H9 (cell line): ENCODE measurements around the gene PRDM4. TPM values are rescaled to one million over a fixed set of nuclear protein-coding genes. Genes with fewer than 3 reads are reported as not detected.

Experiments
- DNase-seq: peaks from one replicate; pipeline ENCODE4 v3.0.0-alpha.2; 2017
- H2AFZ ChIP-seq: one replicate; pipeline ENCODE4 v1.6.1; 2013; ENCODE audit warnings: mild to moderate bottlenecking, low read length, control low read depth, moderate library complexity
- H2AK5ac ChIP-seq: 2 replicates; pipeline ENCODE4 v1.6.1; 2013; ENCODE audit warnings: low read length, control low read depth, mixed read lengths; ENCODE audit not compliant: insufficient read length
- H2BK120ac ChIP-seq: one replicate; pipeline ENCODE4 v1.6.1; 2013; ENCODE audit warnings: low read depth, mild to moderate bottlenecking, low read length, control low read depth, inconsistent platforms; ENCODE audit not compliant: poor library complexity, severe bottlenecking
- H2BK12ac ChIP-seq: 2 replicates; pipeline ENCODE4 v1.6.1; 2013; ENCODE audit warnings: low read length, control low read depth, mixed read lengths, low read depth; ENCODE audit not compliant: insufficient read length
- H2BK15ac ChIP-seq: 2 replicates; pipeline ENCODE4 v1.6.1; 2013; ENCODE audit warnings: low read depth, low read length, control low read depth
- H2BK20ac ChIP-seq: one replicate; pipeline ENCODE4 v1.6.1; 2013; ENCODE audit warnings: low read depth, mild to moderate bottlenecking, low read length, control low read depth, inconsistent platforms; ENCODE audit not compliant: poor library complexity, severe bottlenecking
- H2BK5ac ChIP-seq: 2 replicates; pipeline ENCODE4 v1.6.1; 2013; ENCODE audit warnings: low read length, control low read depth, mixed read lengths; ENCODE audit not compliant: insufficient read length
- H3K14ac ChIP-seq: 2 replicates; pipeline ENCODE4 v1.6.1; 2013; ENCODE audit warnings: low read length, control low read depth; ENCODE audit not compliant: insufficient read depth
- H3K18ac ChIP-seq: 2 replicates; pipeline ENCODE4 v1.6.1; 2013; ENCODE audit warnings: low read depth, mild to moderate bottlenecking, mixed read lengths, low read length, control low read depth; ENCODE audit not compliant: insufficient read length
- H3K23ac ChIP-seq: 2 replicates; pipeline ENCODE4 v1.6.1; 2013; ENCODE audit warnings: low read length, control low read depth, mixed read lengths, low read depth; ENCODE audit not compliant: insufficient read length
- H3K23me2 ChIP-seq: 2 replicates; pipeline ENCODE4 v1.6.1; 2013; ENCODE audit warnings: low read depth, mild to moderate bottlenecking, mixed read lengths, low read length, control low read depth; ENCODE audit not compliant: insufficient read length, poor library complexity, severe bottlenecking
- H3K27ac ChIP-seq: 2 replicates; pipeline ENCODE4 v1.5.1; 2013; ENCODE audit warnings: low read length, control low read depth, mixed read lengths, low read depth; ENCODE audit not compliant: insufficient read length
- H3K27me3 ChIP-seq: 2 replicates; pipeline ENCODE4 v1.6.1; 2013; ENCODE audit warnings: low read length, control low read depth, inconsistent platforms; ENCODE audit not compliant: insufficient read depth
- H3K4ac ChIP-seq: 2 replicates; pipeline ENCODE4 v1.6.1; 2013; ENCODE audit warnings: low read depth, mild to moderate bottlenecking, control low read depth, inconsistent platforms, low read length, moderate library complexity
- H3K4me1 ChIP-seq: 2 replicates; pipeline ENCODE4 v1.6.1; 2013; ENCODE audit warnings: low read length, control low read depth, inconsistent platforms; ENCODE audit not compliant: insufficient read depth
- H3K4me2 ChIP-seq: 2 replicates; pipeline ENCODE4 v1.6.1; 2013; ENCODE audit warnings: low read length, control low read depth, mixed read lengths; ENCODE audit not compliant: insufficient read length, insufficient read depth
- H3K56ac ChIP-seq: 2 replicates; pipeline ENCODE4 v1.6.1; 2013; ENCODE audit warnings: low read depth, mild to moderate bottlenecking, mixed read lengths, low read length, control low read depth; ENCODE audit not compliant: insufficient read length
- H3K79me1 ChIP-seq: 2 replicates; pipeline ENCODE4 v1.6.1; 2013; ENCODE audit warnings: low read depth, mild to moderate bottlenecking, moderate library complexity, low read length, control low read depth, inconsistent platforms; ENCODE audit not compliant: insufficient read depth, poor library complexity, severe bottlenecking
- H3K79me2 ChIP-seq: 2 replicates; pipeline ENCODE4 v1.6.1; 2013; ENCODE audit warnings: low read length, control low read depth, inconsistent platforms; ENCODE audit not compliant: insufficient read depth
- H3K9ac ChIP-seq: 2 replicates; pipeline ENCODE4 v1.6.1; 2013; ENCODE audit warnings: low read length, control low read depth, mixed read lengths; ENCODE audit not compliant: insufficient read length; ENCODE audit errors: extremely low read depth
- H3K9me3 ChIP-seq: one replicate; pipeline ENCODE4 v1.6.1; 2013; ENCODE audit warnings: low read depth, low read length, inconsistent platforms; ENCODE audit not compliant: control insufficient read depth
- H3T11ph ChIP-seq: one replicate; pipeline ENCODE4 v1.6.1; 2013; ENCODE audit warnings: mild to moderate bottlenecking, low read length, control low read depth, inconsistent platforms
- H4K20me1 ChIP-seq: one replicate; pipeline ENCODE4 v1.6.1; 2013; ENCODE audit not compliant: control insufficient read depth, insufficient read length, insufficient read depth
- H4K5ac ChIP-seq: 2 replicates; pipeline ENCODE4 v1.6.1; 2013; ENCODE audit warnings: low read depth, mild to moderate bottlenecking, mixed read lengths, low read length, control low read depth; ENCODE audit not compliant: insufficient read length
- H4K8ac ChIP-seq: replicated peaks from 2 replicates; pipeline ENCODE4 v1.6.1; 2013; ENCODE audit warnings: low read length, control low read depth, mixed read lengths, low read depth; ENCODE audit not compliant: insufficient read length
- H4K91ac ChIP-seq: 2 replicates; pipeline ENCODE4 v1.6.1; 2013; ENCODE audit warnings: low read depth, mild to moderate bottlenecking, moderate library complexity, mixed read lengths, low read length, control low read depth; ENCODE audit not compliant: insufficient read length
- H3K27ac Mint-ChIP-seq, 3 experiments: 2 replicates in 2 of 3; 3 replicates in 1 of 3; pipeline ENCODE4 v1.8.0; 2020 to 2021; ENCODE audit warnings: mixed read lengths in 3 of 3, mild to moderate bottlenecking in 1 of 3, moderate library complexity in 1 of 3
- H3K27me3 Mint-ChIP-seq: 2 replicates; pipeline ENCODE4 v1.8.0; 2021; ENCODE audit warnings: low read depth, mild to moderate bottlenecking, moderate library complexity, mixed read lengths
- H3K36me3 Mint-ChIP-seq, 3 experiments: 2 replicates in 2 of 3; 3 replicates in 1 of 3; pipeline ENCODE4 v1.8.0; 2020 to 2021; ENCODE audit warnings: low read depth in 3 of 3, mixed read lengths in 3 of 3; ENCODE audit not compliant: insufficient read depth in 1 of 3
- H3K4me1 Mint-ChIP-seq, 2 experiments: 2 replicates each; pipeline ENCODE4 v1.8.0; 2020; ENCODE audit warnings: mixed read lengths in 2 of 2
- H3K4me3 Mint-ChIP-seq, 2 experiments: 2 replicates in 1 of 2; 3 replicates in 1 of 2; pipeline ENCODE4 v1.8.0; 2020 to 2021; ENCODE audit warnings: mild to moderate bottlenecking in 2 of 2, mixed read lengths in 2 of 2, moderate library complexity in 1 of 2
- H3K9me3 Mint-ChIP-seq, 2 experiments: 2 replicates in 1 of 2; 3 replicates in 1 of 2; pipeline ENCODE4 v1.8.0; 2020; ENCODE audit warnings: mild to moderate bottlenecking in 2 of 2, mixed read lengths in 2 of 2, moderate library complexity in 1 of 2
- WGBS: extraction: QIAGEN DNeasy Blood & Tissue Kit; methylation state at CpG from one replicate; pipeline ENCODE4 v1.1.7; 2013; ENCODE audit warnings: missing lambda C conversion rate, low lambda C conversion rate, mixed read lengths; ENCODE audit not compliant: insufficient read length; ENCODE audit errors: extremely low coverage; 5-methylcytosine and 5-hydroxymethylcytosine counted together
- total RNA-seq: library from RNA; stranded (reverse); gene quantifications from 2 replicates; pipeline ENCODE4 v1.2.1, GENCODE V29; 2021
- TF ChIP-seq, protein P1 (sequence below): fragments of 200-600 bp; sonication (generic); conservative IDR thresholded peaks from 3 replicates; pipeline ENCODE4 v1.8.0; 2021; ENCODE audit warnings: antibody characterized with exemption, mild to moderate bottlenecking

The PRDM4 gene
- total RNA-seq, 1 experiment from 2014 or later, result 24.4 TPM

GRCh38 chr12:107734139-107734538, 26.8 kb downstream of the PRDM4 start:
- H2AK5ac ChIP-seq, result no peak overlapping the region
- no peak overlapping the region for H3K14ac ChIP-seq
- H3K4me2 ChIP-seq, result no peak overlapping the region
- no peaks in the 10 kb centered on the region for H3K4me1 Mint-ChIP-seq
- no peak overlapping the region for H2AFZ ChIP-seq
- no peaks in the 10 kb centered on the region for H3K4me1 ChIP-seq
- no peak overlapping the region for H3K4me3 Mint-ChIP-seq
- no peak overlapping the region for H2BK15ac ChIP-seq
- no peak overlapping the region for H3K27ac Mint-ChIP-seq
- WGBS, result no CpG with 5 or more reads among the region's 5 CpGs
- no peaks in the 10 kb centered on the region for H3K27me3 Mint-ChIP-seq
- no peaks in the 10 kb centered on the region for H3K27me3 ChIP-seq
- H3T11ph ChIP-seq, result no peak overlapping the region
- no peaks in the 10 kb centered on the region for H3K9me3 ChIP-seq
- H3K27ac ChIP-seq, result no peak overlapping the region
- no peak overlapping the region for H2BK5ac ChIP-seq
- H3K9ac ChIP-seq, result no peak overlapping the region
- H4K5ac ChIP-seq, result no peak overlapping the region
- no peak overlapping the region for H3K4ac ChIP-seq
- no peak overlapping the region for H2BK12ac ChIP-seq
- no peaks in the 10 kb centered on the region for H4K20me1 ChIP-seq
- H3K79me2 ChIP-seq, result no peaks in the 10 kb centered on the region
- peaks cover 2% of the 10 kb centered on the region for H3K79me1 ChIP-seq
- H3K18ac ChIP-seq, result no peak overlapping the region
- TF ChIP-seq, protein P1, sequence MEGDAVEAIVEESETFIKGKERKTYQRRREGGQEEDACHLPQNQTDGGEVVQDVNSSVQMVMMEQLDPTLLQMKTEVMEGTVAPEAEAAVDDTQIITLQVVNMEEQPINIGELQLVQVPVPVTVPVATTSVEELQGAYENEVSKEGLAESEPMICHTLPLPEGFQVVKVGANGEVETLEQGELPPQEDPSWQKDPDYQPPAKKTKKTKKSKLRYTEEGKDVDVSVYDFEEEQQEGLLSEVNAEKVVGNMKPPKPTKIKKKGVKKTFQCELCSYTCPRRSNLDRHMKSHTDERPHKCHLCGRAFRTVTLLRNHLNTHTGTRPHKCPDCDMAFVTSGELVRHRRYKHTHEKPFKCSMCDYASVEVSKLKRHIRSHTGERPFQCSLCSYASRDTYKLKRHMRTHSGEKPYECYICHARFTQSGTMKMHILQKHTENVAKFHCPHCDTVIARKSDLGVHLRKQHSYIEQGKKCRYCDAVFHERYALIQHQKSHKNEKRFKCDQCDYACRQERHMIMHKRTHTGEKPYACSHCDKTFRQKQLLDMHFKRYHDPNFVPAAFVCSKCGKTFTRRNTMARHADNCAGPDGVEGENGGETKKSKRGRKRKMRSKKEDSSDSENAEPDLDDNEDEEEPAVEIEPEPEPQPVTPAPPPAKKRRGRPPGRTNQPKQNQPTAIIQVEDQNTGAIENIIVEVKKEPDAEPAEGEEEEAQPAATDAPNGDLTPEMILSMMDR, result no peak
- no peaks in the 10 kb centered on the region for H3K23me2 ChIP-seq
- H4K91ac ChIP-seq, result no peak overlapping the region
- no peak overlapping the region for H3K23ac ChIP-seq
- H4K8ac ChIP-seq, result no peak overlapping the region
- peaks cover 9 to 53% (median 50%) of the 10 kb centered on the region in 3 experiments; a peak in 6 of 7 replicates for H3K36me3 Mint-ChIP-seq
- no peak overlapping the region for H2BK20ac ChIP-seq
- H2BK120ac ChIP-seq, result no peak overlapping the region
- no peak overlapping the region for H3K56ac ChIP-seq
- no peak for DNase-seq
- H3K9me3 Mint-ChIP-seq, result no peaks in the 10 kb centered on the region
